Hippocampal formation (tissue), 2 donors: Measurements from ENCODE around the gene GGCT.

Experiments
- DNase-seq, 2 donors: peaks; one replicate each; lab custom pipeline; 2025; lab: John Stamatoyannopoulos, UW

The GGCT gene

DNA sequence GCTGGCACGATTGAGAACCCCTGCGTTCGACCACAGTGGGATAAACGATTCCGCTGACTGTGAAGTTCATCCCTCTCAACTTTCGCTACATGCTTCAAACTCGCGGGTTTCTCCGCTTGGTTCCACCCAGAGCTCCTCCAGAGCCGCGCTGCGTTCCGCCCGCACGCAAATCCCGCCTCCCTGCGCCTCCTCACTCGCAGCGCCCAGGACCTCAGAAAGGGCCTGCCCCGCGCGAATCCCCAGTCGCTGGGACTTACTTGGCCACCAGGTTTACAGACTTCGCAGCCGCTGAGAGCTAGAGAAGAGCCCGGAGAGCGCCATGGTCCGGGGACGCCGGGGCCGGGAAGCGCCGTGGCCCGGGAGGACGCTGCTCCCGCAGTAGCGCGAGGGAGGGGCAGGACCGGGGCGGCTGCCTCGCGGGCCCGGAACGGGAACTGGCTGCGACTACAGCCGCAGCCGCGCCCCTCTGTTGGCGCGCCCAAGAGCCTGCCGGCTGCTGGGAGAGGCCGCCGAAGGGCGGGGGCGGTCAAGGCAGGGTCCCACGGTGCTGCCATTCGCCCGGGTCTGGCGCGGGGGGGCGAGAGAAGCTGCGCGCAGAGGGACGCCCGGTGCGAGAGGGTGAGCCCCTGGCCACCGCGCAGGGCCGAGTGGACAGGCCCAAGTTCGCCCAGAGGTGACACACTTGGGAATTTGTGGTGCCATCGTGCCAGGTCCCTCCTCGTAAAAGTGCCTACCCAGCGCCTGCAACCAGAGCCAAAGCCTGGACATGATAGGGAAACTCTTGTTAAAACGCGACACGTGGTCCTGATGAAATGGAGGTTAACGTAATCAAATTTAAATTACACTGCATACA lies 26.1 kb downstream of the GGCT start, which contains the start of gene NOD1:
Gene NOD1, minus strand, starts transcription at position 436 of the 853 bp plus-strand sequence. CDS start 21,863 bp downstream, outside the sequence.
- peak; percentile 54 to 58 for DNase-seq

DNA sequence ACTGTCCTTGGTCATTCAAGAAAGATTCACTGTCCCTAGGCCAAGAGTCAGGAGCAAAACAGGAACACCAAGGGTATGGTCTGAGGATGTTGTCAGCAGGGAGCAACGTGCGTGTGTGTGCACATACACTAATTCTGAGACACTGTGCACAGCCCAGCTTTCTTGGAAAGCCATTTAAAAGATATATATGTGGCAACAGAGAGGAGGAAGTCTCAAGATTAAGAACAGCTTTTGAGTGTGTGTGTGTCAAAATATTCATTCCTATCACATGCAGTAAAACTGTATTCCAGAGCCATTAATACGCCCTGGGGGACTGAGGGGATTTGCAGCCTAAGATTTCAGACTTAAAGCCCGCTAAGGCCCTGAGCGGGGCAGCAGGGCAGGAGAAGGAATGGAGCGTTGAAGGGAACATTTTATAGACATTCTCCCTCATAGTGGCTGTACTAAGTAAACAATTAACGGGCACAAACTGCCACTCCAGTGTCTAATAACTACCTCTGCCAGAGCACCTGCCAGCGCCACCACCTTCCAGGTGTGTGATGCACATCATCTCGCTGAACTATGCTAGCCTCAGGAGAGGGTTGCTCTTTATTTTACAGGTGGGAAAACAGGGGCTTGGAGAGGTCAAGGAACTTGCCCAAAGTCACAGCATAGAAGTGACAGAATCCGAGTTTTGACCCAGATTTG lies 28.0 kb downstream of the GGCT start:
- DNase-seq: no peak

DNA sequence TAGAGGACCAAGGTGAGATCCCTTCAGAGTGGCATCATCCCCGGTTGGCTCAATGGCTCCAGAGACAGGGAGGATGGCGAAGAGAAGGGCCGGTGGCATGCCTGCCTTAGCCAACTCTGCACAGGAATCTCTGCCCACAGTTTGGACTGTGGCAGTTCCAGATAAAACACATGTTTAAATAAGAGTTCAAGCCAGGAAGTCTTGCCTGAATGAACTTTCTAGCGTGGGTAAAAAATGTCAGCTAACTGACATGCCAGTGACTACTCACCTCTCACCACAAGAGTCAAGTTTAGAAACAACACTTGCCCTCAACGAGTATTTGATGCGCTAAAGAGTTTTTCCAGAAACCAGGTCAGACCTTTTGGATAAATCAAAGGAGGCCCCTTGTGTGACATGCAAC lies 29.0 kb downstream of the GGCT start:
- DNase-seq: no peak

DNA sequence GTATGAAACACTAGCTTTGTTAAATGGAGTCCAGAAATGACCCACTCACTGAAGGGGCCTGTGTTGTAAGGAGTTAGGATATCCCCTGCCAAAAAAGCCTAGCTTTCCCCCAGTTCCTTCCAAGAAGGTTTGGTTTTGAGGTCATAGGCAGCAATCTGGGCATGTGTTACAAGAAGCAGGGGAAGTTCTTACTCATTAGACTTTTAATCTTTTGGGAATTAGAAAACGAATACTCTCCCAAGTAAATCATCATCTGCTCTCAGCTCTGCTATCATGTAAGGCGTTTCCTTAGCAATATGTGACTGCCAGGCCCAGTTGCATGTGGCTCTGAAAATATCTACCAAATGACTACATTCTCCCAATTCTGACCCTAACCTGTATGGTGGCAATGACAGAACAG lies 29.7 kb downstream of the GGCT start:
- DNase-seq: no peak

- DNase-seq: no peak
Observed at GRCh38 chr7:30474485-30474884, 30.1 kb downstream of the GGCT start.

DNA sequence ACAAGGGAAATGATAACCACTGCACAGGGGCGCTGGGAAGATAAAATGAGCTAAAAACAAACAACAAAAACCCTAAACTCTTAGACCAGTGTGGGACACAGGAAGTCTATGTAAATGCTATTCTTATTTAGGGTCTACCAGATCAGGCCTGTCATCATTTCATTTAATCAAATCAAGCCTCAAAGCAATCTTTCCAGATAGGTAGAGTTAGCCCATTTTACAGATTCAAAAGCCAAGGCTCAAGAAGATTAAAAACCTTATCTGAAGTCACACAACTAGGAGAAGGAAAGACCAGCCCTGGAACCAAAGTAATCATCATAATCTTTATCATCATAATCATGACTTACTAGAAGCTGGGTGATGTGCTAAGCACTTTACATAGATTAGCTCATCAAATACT lies 30.7 kb downstream of the GGCT start:
- no peak for DNase-seq

- no peak for DNase-seq
Observed at GRCh38 chr7:30472784-30473775, 31.5 kb downstream of the GGCT start.

DNA sequence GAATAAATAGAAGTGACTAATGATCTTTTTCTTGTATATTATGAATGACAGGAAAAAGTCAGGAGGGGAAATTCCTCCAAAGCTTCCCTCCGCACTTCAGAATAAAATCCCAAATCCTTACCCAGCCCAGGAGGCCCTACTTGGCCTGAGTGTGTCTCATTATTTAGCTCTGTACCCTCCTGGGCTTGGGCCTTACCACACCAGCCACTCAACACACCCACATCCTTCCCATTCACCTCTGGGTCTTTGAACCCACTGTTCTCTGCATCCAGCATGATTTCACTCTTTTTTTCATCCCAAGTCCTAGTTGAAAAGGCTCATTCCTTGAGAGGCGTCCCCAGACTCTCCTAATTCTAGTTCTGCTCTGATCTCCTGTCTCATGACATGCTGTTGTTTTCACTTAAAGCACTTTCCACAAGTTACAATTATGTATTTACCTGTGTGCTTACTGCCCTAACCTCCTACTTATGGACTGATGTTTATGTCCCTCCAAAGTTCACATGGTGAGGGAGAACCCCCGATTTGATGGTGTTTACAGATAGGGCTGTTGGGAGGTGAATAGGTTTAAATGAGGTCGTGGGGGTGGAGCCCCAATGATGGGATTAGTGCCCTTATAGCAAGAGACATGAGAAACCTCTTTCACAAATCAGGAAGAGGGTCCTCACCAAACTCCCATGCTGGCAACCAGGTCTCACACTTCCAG lies 32.4 kb downstream of the GGCT start:
- no peak for DNase-seq

DNA sequence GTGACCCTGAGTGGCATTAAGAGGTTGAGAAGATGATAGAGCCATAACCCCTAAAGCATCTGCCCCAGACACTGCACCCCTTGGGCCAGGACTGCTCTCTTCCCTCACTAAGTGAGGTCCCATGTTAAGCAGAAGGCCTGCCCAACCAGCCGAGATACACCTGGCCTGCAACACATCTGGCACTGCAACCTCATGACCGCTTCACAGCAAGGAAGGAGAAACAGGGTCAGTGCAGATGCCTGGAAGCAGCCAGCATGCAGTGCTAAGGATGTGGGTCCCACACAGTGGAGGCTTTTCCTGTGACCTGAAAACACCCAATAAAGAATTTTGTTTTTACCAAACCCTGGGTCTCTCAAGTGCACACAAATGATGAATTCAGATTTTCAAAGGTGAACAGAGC lies 33.4 kb downstream of the GGCT start:
- DNase-seq: no peak

- no peak for DNase-seq
Observed at GRCh38 chr7:30470771-30471170, 33.9 kb downstream of the GGCT start.

DNA sequence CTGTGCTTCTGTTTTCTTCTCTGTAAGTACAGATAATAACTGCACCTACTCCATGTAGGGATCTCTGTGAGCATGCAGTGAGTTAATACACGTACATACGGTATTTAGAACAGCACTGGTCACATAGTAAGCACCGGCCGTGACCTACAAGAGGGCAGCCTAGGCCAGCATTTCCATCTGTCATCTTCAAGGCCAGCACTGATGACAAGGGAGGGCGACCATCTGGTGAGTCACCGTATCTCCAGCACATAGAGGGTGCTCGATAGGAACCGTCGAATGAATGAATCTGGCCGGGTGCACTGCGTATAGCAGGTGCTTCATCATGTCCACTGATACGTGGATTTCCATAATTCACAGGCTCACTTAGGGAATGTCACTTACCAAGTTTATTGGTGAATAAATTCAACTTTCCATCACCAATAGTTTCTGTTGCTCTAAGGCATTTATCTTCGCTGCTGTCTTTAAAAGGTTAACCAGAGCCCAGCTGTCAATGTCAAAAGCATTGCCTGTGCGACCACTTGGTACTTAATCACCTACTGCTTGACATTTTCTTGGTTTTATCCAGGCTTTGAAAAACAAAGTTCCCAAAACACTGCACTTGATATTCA lies 34.4 kb downstream of the GGCT start:
- no peak for DNase-seq

DNA sequence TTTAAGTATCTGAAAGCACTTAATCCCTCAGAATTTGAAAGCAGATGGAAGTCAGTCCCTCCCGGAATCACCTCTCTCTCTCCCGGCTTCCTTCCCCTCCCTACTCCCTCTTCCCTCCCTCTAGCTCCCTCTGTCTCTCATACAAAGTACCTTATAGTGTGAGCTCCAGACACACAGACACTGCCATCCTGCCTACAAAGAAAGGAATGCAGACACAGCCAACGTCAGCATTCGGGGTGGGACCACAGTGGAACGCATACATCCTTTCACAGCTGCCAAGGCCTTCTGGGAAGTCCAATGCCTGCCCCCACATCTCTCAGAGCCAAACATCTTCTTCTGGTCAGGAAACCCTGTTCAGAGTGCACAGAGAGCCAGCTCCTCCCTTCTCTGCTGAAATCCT lies 35.3 kb downstream of the GGCT start:
- peak in 1 of 2 donors; percentile 61 for DNase-seq

DNA sequence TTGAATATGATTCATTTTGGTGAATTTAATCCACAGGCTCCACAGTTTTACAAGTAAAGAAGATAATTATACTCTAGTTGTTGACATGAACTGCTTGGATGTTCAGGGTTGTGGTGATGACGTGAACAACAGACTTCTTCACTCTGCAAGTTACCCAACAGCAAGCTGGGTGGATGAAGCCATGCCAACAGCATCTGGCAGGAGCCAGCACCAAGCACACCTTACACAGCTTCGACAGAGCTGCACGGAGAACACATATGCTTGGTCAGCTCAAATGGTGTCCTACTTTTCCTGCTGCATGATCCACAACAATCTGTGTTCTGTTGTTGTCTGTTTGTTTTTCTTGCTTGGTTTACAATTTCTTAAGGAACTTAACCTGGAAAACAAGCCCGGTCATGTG lies 35.8 kb downstream of the GGCT start:
- DNase-seq: no peak

- no peak for DNase-seq
Observed at GRCh38 chr7:30468041-30468440, 36.6 kb downstream of the GGCT start.

DNA sequence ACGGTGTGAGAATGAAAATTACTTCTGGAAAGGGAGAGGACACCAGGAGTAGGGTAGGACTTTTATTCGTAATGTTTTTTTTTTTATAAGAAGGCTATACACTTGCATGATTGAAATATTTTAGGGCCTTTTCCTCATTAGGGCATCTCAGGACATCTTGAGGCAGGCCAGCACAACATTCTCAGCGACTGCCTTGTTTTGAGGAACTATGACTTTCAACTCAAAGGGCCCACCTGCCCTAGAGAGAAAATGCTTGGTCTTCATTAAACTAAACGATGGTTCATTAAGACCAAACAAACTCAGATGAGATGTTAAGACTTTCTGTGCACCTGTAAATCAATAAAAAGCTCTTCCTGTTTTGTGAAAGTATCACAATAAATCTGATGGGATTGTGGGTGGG lies 37.4 kb downstream of the GGCT start:
- no peak for DNase-seq

GRCh38 chr7:30466266-30466665 lies 38.4 kb downstream of the GGCT start:
- no peak for DNase-seq

GRCh38 chr7:30465811-30466180 lies 38.8 kb downstream of the GGCT start:
- DNase-seq: no peak

DNA sequence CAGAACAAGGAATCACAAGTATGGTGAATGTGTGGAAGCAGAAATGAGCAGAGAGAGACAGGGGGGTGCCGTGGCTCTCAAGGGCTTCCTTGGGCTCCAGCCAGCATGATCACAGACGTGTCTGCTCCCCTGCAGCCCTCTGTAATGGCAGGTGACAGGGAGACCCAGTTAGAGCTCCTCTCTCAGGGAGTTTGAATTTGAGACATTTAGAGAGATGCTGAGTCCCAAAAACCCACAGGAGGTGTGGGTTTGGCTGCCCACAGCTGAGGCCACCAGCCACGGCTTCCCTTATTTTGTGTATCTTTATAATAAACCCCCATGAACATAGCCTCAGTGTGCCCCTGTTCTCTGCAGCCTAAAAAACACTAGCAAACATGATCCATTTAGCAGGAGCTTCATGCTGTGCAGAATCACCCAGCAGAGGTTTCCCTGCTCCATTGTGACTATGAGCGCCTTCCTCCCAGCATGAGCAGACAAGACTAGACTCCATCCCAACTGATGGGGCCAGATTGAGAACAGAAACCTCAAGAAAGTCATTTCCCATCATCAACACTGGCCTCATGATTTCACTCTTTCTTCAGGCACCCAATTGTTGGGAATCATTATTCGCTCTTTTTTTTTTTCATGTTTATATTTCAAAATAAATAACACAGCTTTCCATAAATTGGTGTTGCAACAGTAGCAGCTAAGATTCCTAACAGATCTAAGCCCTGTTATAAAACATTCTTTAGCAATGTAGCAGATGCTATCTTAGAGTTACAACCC lies 39.4 kb downstream of the GGCT start:
- no peak for DNase-seq

DNA sequence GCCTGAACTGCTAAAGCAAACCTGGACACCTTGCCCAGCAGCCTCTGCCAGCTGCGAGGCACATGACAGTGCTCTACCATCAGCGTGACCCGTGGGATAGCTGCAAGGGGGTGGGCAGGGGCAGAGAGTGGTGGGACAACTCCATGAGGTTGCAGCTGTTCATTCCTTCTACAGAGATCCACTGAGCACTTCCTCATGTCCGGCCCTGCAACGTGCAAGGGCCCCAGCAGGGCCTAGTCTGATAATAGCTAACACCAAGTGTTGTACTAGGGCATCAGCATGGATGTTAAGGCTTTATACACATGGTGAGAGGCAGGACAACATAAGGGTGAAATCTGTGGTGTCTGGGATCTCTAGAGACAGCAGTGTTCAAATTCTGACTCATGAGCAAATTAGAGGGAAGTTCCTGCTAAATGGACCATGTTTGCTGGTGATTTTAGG lies 40.4 kb downstream of the GGCT start:
- DNase-seq: no peak
